ENCODE data around the gene ETNK1.

Gene ETNK1

DNA sequence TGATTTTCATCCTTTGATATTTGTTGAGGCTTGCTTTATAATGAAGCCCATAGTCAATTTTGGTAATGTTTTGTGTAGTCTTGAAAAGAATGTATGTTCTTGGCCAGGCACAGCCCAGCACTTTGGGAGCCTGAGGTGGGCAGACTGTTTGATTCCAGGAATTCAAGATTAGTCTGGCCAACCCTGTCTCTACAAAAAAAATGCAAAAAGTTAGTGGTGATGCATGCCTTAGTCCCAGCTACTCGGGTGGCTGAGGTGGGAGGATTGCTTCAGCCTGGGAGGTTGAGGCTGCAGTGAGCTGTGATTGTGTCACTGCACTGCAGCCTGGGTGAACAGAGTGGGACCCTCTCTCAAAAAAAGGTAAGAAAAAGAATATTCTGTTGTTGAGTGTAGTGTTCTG is 10.8 kb downstream of the ETNK1 start:
- peak; percentile 44 for DNase-seq (ENCODE audit: low read depth)

DNA sequence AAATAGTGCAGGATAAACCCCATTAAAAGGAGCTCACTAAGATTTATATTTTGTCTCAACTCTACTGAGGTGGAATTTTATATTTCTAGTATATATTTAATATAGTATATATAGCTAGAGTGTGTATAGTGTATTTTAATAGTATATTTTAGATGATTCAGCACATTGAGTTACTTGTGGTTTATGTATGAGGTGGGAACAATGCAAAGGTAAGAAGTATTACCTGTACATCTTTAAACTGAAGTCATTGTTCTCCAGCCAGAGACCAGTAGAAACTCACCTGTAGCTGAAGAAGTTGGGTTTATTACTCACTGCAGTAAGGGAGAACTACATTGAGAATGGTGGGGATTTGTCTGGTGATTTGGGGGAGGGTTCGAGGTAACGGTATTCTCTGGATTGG is 15.9 kb downstream of the ETNK1 start:
- no peak for DNase-seq (ENCODE audit: low read depth)

- DNase-seq (ENCODE audit: low read depth): no peak
These were observed 16.5 kb downstream of the ETNK1 start for GRCh38 chr12:22641353-22642053.

DNA sequence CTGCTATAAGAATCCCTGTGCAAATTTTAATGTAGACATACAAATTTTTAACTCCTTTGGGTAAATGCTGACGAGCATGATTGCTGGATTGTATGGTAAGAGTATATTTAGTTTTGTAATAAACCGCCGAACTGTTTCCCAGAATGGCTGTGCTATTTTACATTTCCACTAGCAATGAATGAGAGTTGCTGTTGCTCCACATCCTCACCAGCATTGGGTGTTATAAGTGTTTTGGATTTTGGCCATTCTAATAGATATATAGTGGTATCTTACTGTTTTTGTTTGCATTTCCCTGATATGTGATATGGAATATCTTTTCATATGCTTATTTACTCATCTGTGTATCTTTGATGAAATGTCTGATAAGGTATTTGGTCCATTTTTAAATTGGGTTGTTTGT is 23.7 kb downstream of the ETNK1 start:
- DNase-seq (ENCODE audit: low read depth): no peak

DNA sequence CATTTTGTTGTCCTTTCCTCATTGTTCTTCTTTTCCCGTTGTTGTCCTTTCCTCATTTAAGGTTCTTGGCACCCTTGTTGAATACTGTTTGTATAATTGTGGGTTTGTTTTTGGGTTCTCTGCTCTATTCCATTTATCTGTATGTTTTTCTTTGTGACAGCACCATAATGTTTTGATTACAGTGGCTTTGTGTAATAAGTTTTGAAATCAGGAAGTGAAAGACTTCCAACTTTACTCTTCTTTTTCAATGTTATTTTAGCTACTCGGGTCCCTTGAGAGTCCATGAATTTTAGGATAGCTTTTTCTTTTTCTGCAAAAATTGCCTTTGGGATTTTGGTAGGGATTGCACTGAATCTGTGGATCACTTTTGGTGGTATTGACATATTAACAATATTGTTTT is 28.1 kb downstream of the ETNK1 start:
- DNase-seq (ENCODE audit: low read depth): no peak

GRCh38 chr12:22653791-22654190 is 28.8 kb downstream of the ETNK1 start:
- DNase-seq (ENCODE audit: low read depth): no peak

GRCh38 chr12:22656376-22656775 is 31.4 kb downstream of the ETNK1 start:
- no peak for DNase-seq (ENCODE audit: low read depth)

GRCh38 chr12:22656831-22657230 is 31.9 kb downstream of the ETNK1 start:
- DNase-seq (ENCODE audit: low read depth): no peak

DNA sequence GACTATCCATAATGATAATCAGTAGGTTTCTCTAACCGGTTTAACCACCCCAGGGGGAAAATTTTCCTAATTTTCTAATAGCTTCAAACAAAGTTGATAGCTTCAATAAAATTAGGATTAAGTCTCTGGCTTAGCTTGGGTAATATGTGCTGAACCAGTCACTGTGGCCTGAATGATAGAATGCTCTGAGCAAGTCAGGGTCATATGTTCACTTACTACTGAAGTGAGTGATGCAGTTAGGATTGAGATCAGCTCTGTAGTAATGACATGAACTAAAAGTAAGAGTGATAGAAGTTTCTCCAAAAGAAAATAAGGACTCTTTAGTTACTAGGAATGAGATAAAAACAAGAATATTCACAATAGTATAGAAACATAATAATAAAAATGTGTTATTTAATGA is 32.6 kb downstream of the ETNK1 start:
- peak; percentile 51 for DNase-seq (ENCODE audit: low read depth)

DNA sequence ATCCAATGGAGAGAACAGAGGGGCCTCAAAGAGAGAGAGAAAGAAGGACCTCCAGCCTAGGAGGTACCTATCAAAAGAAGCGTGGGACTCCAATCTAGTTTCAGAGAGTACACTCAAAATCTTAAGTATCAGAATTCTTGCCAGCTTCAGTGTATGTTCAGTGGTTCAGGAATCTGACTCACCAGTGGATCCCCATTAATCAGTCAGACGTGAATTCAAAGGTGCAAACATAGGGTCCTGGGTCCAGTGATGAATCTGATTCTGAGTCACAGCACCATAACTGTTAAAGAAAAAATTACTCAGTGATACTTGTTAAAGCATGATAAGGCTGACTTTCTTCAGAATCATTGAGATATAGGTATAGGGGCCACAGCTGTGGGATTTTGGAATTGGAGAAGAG is 33.2 kb downstream of the ETNK1 start:
- DNase-seq (ENCODE audit: low read depth): peak; percentile 86

DNA sequence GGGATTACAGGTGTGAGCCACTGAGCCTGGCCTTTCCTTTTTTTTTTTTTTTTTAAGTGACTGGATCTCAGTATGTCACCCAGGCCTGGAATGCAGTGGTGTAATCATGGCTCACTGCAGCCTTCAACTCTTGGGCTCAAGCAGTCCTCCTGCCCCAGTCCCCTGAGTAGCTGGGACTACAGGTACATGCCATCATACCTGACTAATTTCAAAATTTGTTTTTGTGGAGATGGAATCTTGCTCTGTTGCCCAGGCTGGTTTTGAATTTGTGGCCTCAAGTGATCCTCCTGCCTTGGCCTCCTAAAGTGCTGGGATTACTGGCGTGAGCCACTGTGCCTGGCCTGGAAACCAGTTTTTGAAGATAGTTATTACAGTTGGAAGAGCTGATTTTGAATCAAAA is 37.4 kb downstream of the ETNK1 start:
- no peak for DNase-seq (ENCODE audit: low read depth)

DNA sequence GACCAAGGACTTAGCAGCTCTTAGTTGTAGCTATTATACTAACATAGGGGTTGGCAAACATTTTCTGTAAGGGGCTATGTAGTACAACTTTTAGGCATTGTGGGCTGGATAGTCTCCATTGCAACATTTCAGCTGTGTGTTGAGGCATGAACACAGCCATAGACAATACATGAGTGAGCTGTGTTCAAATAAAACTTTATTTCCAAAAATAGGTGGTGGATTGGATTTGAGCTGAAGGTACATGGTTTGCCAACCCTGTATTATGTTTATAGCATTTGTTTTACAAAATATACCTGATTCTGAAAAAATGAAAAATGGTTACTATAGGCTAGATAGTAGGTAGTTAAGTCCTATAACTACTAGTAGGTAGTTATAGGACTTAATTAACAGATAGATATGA is 40.5 kb downstream of the ETNK1 start:
- no peak for DNase-seq (ENCODE audit: low read depth)

DNA sequence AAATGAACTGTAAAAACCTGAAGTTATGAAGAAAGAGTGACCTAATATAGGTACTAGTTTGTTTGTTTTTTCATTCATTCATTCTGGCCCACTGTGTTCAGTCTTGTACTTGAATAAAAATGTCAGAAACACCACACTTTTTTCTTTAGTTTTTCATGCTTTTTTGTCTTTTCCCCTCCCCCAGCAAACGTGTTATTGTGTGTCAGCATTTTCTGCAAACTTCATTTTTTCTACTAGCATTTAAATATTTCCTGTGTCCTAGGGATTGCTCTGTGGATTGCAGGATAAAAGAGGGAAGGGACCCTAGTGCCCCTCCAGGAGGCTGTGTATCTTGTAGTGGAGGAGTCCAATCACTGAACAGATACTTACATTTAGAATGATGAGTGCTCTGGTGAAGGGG is 42.2 kb downstream of the ETNK1 start:
- no peak for DNase-seq (ENCODE audit: low read depth)

GRCh38 chr12:22668441-22668840 is 43.5 kb downstream of the ETNK1 start:
- no peak for DNase-seq (ENCODE audit: low read depth)

- DNase-seq (ENCODE audit: low read depth): peak; percentile 16
These were observed 45.8 kb downstream of the ETNK1 start for GRCh38 chr12:22670762-22671161.

DNA sequence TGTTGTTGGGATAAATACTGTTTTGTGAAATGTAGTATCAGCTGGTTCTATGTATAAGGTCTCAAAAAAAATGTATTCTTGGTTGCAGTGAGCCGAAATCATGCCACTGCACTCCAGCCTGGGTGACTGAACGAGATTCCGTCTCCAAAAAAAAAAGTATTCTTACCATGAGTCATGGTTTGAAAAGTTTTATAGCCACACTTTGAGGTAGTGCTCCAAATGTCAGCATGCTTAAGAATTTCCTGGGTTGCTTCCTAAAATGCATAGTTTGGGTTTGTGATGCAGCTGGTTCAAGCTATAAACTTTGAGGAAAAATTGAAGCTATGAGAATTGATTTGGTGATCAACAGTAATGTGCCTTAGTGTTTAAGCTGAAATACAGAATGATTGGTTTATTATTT is 48.0 kb downstream of the ETNK1 start:
- peak; percentile 12 for DNase-seq (ENCODE audit: low read depth)

GRCh38 chr12:22677781-22678574 is 53.0 kb downstream of the ETNK1 start:
- DNase-seq (ENCODE audit: low read depth): no peak

GRCh38 chr12:22682663-22683062 is 57.7 kb downstream of the ETNK1 start:
- no peak for DNase-seq (ENCODE audit: low read depth)

- DNase-seq (ENCODE audit: low read depth): no peak
These were observed 58.2 kb downstream of the ETNK1 start for GRCh38 chr12:22683131-22683530.

DNA sequence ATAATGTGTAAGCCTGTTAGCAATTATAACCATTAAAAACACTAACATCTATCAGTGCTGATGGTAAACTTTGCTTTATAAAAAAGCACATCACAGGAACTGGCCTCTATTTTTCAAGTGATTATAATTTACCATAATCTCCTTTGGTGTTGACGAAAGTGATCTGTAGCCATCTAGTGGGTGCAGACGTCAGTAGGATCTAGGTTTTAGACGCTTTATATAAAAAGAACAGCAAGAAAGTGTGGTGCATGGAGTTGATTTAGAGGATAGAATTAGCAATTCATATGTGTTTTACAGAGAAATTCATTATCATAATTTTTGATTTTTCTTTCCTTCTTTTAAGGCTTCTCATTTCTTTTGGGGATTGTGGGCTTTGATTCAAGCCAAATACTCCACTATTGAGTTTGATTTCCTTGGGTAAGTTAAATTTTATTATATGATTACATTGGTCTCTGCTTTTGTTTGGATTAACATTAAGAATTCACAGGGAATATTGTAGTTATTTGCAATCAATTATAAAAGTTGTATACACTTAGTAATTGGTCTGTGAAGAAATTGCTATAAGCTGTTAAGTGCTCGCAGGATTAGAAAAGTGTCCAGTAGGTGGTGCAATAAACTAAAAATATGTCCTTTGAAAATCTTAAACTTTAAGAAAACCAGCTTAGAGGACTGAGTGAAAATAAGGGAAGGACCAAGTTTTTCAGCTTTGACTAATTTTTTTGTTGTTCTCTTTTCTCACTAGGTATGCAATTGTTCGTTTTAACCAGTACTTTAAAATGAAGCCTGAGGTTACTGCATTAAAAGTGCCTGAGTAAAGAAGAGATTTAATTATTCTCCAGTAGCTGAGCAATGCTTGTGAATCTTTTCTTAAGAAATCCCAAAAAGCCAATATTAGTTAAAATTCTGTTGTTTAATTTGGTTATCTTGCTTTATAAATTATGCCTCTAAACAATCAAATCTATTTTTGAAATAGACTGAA is 59.5 kb downstream of the ETNK1 start:
- peak; percentile 51 for DNase-seq (ENCODE audit: low read depth)

DNA sequence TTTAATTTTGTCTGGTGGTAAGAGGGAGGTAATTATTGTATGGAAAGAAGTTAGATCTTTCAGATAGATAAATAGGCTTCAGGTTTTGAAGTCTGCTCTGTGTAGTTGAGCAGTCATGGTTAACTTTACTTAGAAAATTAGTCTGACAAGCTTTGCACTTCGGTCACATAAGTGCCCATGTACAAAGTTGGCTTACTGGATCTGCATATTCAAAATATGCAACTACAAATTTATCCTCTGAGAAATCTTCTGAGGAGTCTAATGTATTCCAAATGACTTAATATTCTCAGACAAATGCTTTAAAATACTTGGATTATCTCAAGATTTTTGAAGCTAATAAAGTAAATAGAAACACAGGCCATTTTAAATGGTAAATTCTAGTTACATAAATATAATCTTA is 61.2 kb downstream of the ETNK1 start:
- no peak for DNase-seq (ENCODE audit: low read depth)

GRCh38 chr12:22687361-22688076 is 62.5 kb downstream of the ETNK1 start:
- DNase-seq (ENCODE audit: low read depth): peak; percentile 76

Measured in amniotic epithelial cell (primary cell).